HG03159 (cell line): ENCODE results near the gene ACTA2.
"Not testable (repeated sequence)": the region's sequence is repeated elsewhere in the genome, so short reads cannot be mapped to it uniquely, and the experiment has no call there.

Experiments
- ATAC-seq: cut with Tn5 transposase; IDR thresholded peaks from one replicate; pipeline ENCODE4 v1.9.1; 2021; ENCODE audit warnings: mild to moderate bottlenecking, moderate library complexity; ENCODE audit not compliant: unreplicated experiment

Gene ACTA2

GRCh38 chr10:88953662-88954061, 1.1 kb upstream of the ACTA2 start:
- ATAC-seq: no peak

DNA sequence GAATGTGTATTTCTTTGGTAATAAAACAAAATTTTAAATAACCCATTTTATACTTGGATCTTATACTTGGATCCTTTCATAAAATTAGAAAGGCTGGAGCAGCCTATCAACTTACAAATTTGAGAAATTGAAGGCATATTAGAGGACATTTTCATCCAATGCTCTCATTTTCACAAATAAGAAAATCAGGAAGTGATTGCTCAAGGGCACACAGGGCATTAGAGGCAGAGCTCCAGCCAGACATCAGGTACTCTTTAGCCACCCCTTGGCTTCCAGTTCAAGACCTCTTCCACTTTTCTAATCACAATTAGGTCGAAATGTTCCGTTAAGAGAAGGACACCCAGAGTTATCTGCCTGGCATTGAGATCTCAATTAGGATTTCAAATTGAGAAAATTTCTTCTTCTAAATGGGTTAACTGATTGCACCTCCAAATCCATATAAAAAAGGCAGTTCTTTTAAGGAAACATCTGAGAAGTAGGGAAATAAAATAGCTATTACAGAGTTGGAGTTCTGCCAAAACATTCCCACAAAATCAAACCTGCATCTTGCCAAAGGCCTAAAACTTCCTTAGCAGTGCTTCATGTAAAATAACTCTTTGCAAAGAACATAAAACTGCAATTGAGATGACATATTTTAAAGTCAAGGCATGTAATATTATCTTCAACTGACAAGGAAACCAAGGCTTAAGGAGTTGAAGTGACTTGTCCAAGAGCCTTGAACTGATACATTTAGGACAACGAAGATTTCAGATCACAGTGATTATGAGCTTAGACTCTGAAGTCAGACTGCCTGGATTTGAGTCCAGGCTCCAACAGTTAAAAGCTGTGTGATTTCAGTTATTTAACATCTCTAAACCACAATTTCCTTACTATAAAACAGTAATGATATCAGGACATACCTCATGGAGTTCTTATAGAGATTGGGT, 2.4 kb downstream of the ACTA2 start:
- ATAC-seq: no peak

GRCh38 chr10:88949051-88949450, 3.5 kb downstream of the ACTA2 start:
- no peak for ATAC-seq

DNA sequence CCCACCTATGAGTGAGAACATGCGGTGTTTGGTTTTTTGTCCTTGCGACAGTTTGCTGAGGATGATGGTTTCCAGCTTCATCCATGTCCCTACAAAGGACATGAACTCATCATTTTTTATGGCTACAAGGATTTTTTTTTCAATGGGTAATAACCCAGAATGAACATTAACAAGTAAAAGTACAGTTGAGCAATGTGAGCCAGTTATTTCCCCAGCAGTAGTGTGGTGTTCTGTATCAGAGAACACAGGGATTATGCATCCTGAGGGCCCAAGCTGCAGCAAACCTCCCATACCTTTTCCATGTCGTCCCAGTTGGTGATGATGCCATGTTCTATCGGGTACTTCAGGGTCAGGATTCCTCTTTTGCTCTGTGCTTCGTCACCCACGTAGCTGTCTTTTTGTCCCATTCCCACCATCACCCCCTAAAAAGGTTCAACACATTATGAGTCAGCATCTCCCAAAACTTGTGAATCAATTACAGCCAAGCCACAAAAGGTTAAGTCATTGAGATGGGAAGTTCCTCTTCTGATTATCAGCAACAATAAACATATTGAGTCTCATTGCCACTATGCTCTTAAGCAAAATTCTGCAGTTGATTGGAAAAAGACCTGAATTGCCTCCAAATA, 5.5 kb downstream of the ACTA2 start:
- ATAC-seq: no peak

- ATAC-seq: no peak
These were observed 6.4 kb downstream of the ACTA2 start for GRCh38 chr10:88946200-88946599.

- peak; percentile 54 for ATAC-seq
These were observed 7.8 kb downstream of the ACTA2 start for GRCh38 chr10:88944813-88945212.

DNA sequence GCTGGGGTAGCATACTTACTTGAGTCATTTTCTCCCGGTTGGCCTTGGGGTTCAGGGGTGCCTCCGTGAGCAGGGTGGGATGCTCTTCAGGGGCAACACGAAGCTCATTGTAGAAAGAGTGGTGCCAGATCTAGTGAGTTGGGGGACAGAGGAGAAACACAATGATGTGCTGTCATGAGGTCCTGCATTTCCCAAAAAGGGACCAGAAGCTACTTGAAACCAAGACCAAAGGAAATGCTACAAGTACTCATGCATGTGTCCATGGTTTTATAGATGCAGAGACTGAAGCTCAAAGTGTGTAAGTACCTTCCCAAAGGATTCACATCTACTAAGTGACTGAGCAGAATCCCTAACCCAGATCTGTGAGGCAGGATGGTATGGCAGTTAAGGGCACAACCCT, 8.8 kb downstream of the ACTA2 start:
- no peak for ATAC-seq

- ATAC-seq: no peak
These were observed 11.5 kb downstream of the ACTA2 start for GRCh38 chr10:88941026-88941425.

DNA sequence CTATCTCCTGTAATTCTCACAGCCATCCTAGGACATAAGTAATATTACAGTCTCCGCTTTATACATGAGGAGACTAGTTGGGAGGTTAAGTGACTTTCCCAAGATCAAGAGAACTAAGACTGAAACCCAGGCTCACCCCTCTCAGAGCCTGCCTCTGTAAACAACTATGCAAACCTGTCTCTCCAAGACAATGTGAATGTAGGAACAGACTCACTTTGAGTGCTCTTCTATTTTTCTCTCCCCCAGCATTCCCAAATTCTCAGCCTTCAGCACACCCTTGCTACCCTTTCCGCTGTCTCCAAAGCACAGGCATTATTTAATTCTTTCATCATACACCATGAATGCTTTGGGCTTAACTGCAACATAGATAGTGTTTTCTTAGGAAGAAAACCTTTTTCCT, 13.6 kb downstream of the ACTA2 start:
- no peak for ATAC-seq

GRCh38 chr10:88938039-88938438, 14.5 kb downstream of the ACTA2 start:
- no peak for ATAC-seq

DNA sequence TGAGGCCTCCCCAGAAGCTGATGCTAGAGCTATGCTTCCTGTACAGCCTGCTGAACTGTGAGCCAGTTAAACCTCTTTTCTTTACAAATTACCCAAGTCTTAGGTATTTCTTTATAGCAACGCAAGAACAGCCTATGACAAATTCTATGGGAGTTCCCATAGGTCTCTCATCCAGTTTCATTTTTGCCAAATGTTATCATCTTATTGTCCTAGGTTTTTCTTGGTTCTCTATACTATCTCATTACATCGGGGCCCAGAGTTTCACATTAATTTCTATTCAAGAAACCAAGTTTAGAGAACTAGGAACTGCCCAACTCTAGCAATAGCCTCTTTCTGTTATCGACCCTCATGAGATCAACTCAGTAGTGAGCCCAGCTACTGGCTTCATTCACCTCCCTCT, 15.9 kb downstream of the ACTA2 start:
- ATAC-seq: no peak

DNA sequence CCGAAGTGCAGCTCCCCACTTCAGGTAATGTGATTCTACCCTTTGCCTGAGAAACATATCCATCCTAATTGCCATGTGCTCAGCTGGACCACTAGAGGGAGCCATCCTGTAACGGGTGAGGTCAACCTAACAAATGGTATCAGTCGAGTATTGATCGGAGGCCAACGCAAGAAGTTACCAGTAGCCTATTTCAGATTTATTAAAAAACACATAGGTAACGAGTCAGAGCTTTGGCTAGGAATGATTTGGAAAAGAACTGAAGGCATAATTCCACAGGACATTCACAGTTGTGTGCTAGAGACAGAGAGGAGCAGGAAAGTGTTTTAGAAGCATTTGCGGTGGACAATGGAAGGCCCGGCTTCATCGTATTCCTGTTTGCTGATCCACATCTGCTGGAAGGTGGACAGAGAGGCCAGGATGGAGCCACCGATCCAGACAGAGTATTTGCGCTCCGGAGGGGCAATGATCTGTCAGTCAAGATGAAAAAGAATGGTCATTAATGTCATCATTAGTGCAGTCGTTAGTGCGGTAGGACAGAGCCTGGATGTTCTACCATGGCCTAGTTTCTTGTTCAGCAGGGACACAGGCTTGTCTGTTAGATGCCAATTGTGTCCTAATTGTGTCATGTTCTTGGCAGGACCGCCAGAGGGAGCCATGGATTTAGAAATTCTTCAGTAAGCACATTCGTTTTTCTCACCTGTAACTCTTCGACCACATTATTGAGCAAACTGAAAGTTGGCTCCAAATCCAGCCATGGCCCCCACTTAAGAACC, 17.5 kb downstream of the ACTA2 start:
- ATAC-seq: peak; percentile 46

DNA sequence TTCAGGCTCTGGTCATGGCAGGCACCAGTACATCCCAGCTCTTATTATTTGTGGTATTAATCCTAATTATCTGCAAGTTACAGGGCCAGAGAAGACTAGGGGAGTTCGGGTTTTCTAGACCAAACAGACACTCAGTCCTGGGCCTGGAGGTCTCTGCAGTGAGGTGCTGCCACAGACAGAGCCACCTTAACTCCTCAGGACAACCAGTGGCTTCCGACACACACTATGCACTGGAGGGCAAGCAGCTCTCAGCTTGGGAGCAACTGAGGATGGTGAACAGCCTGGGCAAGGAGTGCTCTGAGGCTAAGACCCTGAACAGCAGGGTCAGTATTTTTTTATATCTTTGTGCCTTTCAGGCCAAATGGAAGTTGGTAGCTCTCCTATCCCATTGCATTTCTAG, 19.0 kb downstream of the ACTA2 start:
- ATAC-seq: no peak

GRCh38 chr10:88932539-88933256, 19.9 kb downstream of the ACTA2 start:
- peak; percentile 61 for ATAC-seq

GRCh38 chr10:88932029-88932428, 20.5 kb downstream of the ACTA2 start:
- ATAC-seq: not testable (repeated sequence)

- ATAC-seq: no peak
These were observed 21.0 kb downstream of the ACTA2 start for GRCh38 chr10:88931548-88931947.

DNA sequence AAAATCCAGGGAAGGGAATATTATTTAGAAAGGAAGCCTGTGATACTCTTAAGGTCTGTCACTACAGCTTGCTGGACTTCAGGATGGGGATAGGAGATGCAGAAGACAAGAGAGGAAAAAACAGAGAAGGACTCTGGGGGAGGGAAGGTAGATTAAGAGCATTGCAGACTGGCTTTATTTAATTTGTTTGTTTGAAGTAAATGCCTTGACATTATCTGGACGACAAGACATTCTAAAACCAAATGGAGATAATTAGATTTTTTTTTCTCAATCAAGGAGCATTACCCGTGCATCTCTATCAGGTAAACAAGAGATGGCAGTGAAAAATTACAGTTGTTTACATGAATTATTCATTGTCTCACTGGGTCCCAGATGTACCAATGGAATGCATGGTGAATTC, 24.3 kb downstream of the ACTA2 start:
- no peak for ATAC-seq

GRCh38 chr10:88927416-88927690, 25.2 kb downstream of the ACTA2 start:
- no peak for ATAC-seq

GRCh38 chr10:88926566-88927415, 25.8 kb downstream of the ACTA2 start:
- ATAC-seq: no peak

DNA sequence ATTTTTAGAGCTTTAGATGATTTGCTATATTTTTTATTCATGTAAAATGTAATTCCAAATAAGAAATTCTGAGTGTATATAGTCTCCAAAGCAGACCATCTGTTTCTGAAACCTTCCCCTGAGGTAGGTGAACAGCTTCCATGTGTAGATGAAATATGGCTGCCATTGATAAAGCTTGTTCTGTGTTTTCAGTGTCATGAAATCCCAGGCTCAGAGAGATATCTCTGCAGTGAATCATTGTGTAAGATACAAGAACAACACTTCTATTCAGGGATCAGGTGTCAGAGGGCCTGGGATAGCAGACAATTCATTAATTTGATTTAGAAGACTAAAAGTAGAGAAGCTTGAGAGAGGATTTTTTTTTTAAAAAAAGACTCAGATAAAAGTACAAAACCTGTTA, 29.1 kb downstream of the ACTA2 start:
- ATAC-seq: no peak
